ENCODE results near the gene SLC10A1. TPM values are rescaled to one million over a fixed set of nuclear protein-coding genes. Genes with fewer than 3 reads are reported as not detected.

SLC10A1 gene
- total RNA-seq, 1 experiment from 2014 or later = not detected

DNA sequence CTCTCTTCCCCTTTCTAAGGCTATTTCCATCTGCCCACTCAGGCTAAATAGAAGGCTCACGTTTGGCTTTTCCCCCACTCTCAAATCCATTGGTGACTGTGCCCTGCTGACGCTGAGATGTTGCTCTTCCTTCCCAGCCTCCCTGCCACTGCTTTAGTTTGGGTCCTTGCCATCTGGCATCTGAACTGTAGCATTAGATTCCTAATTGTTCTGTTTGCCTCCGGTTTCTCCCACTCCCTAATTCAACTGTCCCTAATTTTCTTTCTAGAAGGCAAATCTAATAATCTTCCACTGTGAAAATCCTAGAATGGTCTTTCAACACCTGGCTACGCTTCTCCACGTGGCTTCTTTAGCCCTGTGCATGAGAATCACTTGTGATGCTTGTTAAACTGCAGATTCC, 44.6 kb upstream of the SLC10A1 start (continued):
- no peak for TF ChIP-seq YY1 (IDR thresholded peaks at IDR 0.05; ENCODE audit: extremely low read depth, insufficient replicate concordance, low read depth, low read length)
- TF ChIP-seq SP1 (IDR thresholded peaks at IDR 0.05; ENCODE audit: low read depth) = no peak
- TF ChIP-seq, protein P1, sequence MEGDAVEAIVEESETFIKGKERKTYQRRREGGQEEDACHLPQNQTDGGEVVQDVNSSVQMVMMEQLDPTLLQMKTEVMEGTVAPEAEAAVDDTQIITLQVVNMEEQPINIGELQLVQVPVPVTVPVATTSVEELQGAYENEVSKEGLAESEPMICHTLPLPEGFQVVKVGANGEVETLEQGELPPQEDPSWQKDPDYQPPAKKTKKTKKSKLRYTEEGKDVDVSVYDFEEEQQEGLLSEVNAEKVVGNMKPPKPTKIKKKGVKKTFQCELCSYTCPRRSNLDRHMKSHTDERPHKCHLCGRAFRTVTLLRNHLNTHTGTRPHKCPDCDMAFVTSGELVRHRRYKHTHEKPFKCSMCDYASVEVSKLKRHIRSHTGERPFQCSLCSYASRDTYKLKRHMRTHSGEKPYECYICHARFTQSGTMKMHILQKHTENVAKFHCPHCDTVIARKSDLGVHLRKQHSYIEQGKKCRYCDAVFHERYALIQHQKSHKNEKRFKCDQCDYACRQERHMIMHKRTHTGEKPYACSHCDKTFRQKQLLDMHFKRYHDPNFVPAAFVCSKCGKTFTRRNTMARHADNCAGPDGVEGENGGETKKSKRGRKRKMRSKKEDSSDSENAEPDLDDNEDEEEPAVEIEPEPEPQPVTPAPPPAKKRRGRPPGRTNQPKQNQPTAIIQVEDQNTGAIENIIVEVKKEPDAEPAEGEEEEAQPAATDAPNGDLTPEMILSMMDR (IDR thresholded peaks at IDR 0.05 in 2 of 3, conservative IDR thresholded peaks at IDR 0.05 in 1 of 3; ENCODE audit: borderline replicate concordance in 1 of 3, insufficient read depth in 1 of 3, low read depth in 2 of 3, low read length in 2 of 3) = no peak
- TF ChIP-seq TCF7L2 (IDR thresholded peaks at IDR 0.05; ENCODE audit: borderline replicate concordance, extremely low read depth, insufficient read depth, insufficient read length) = no peak

DNA sequence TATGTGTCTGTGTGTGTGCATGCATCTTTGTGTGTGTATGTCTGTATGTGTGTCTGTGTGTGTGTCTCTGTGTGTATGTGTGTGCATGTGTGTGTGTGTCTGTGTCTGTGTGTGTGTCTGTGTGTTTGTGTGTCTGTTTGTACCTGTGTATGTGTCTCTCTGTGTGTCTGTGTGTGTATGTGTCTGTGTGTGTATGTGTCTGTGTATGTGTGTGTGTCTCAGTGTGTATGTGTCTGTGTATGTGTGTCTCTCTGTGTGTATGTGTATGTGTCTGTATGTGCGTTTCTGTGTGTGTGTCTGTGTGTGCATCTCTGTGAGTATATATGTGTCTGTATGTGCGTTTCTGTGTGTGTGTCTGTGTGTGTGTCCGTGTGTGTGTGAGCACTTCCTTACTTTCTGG, 42.6 kb upstream of the SLC10A1 start:
- H3K4me2 ChIP-seq (ENCODE audit: low read length) = no peak overlapping the region
- TF ChIP-seq, protein P2, sequence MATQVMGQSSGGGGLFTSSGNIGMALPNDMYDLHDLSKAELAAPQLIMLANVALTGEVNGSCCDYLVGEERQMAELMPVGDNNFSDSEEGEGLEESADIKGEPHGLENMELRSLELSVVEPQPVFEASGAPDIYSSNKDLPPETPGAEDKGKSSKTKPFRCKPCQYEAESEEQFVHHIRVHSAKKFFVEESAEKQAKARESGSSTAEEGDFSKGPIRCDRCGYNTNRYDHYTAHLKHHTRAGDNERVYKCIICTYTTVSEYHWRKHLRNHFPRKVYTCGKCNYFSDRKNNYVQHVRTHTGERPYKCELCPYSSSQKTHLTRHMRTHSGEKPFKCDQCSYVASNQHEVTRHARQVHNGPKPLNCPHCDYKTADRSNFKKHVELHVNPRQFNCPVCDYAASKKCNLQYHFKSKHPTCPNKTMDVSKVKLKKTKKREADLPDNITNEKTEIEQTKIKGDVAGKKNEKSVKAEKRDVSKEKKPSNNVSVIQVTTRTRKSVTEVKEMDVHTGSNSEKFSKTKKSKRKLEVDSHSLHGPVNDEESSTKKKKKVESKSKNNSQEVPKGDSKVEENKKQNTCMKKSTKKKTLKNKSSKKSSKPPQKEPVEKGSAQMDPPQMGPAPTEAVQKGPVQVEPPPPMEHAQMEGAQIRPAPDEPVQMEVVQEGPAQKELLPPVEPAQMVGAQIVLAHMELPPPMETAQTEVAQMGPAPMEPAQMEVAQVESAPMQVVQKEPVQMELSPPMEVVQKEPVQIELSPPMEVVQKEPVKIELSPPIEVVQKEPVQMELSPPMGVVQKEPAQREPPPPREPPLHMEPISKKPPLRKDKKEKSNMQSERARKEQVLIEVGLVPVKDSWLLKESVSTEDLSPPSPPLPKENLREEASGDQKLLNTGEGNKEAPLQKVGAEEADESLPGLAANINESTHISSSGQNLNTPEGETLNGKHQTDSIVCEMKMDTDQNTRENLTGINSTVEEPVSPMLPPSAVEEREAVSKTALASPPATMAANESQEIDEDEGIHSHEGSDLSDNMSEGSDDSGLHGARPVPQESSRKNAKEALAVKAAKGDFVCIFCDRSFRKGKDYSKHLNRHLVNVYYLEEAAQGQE (IDR thresholded peaks at IDR 0.05; ENCODE audit: low read depth) = no peak
- no peak for TF ChIP-seq CEBPB (IDR thresholded peaks at IDR 0.05; ENCODE audit: low read depth)
- TF ChIP-seq SRF (IDR thresholded peaks at IDR 0.05; ENCODE audit: low read depth) = no peak
- TF ChIP-seq ELF1 (IDR thresholded peaks at IDR 0.05; ENCODE audit: borderline replicate concordance, low read depth) = no peak
- no peaks in the 10 kb centered on the region for H3K9me2 ChIP-seq (ENCODE audit: insufficient read depth)
- DNase-seq (ENCODE audit: low read depth, low spot score) (no peak), ATAC-seq (no peak)
- no peaks in the 10 kb centered on the region for H3K36me3 ChIP-seq (ENCODE audit: control insufficient read depth in 1 of 2, insufficient read depth in 2 of 2, low read length in 2 of 2)
- CTCF ChIA-PET = no interaction called here
- H3K4me1 ChIP-seq (ENCODE audit: control insufficient read depth in 1 of 2, insufficient read depth in 2 of 2, low read length in 2 of 2) = no peaks in the 10 kb centered on the region
- H3K4me3 ChIP-seq (replicated peaks in 1 of 2; ENCODE audit: low read depth in 1 of 2, low read length in 2 of 2) = no peak overlapping the region
- H4K20me1 ChIP-seq (ENCODE audit: insufficient read depth) = no peaks in the 10 kb centered on the region
- RAD21 ChIA-PET (ENCODE audit: low non-redundant PET in 1 of 2, low total read pairs in 2 of 2, uncharacterized antibody in 2 of 2, unreplicated experiment in 2 of 2) = no interaction called here
- no peak overlapping the region for H3K9ac ChIP-seq (ENCODE audit: low read length)
- POLR2A ChIA-PET = no interaction called here
- H3K27ac ChIP-seq (ENCODE audit: low read depth, low read length) = no peak overlapping the region
- H3K27me3 ChIP-seq (ENCODE audit: insufficient read depth, low read length) = peaks cover 46% of the 10 kb centered on the region
- no peaks in the 10 kb centered on the region for H3K9me3 ChIP-seq (ENCODE audit: control insufficient read depth in 1 of 2, insufficient read depth in 1 of 2, low read depth in 1 of 2, low read length in 2 of 2)
- BruUV-seq (replicated peaks) = no TSS peak
- no peaks in the 10 kb centered on the region for H3K79me2 ChIP-seq (ENCODE audit: insufficient read depth, low read length)
- intact Hi-C loops (cut with micrococcal nuclease) = no loop called here
- H2AFZ ChIP-seq (ENCODE audit: low read depth, low read length, poor library complexity, severe bottlenecking) = no peak overlapping the region

Measured in HCT116 (cell line).